ENCODE results near the gene INSL3. TPM values are rescaled to one million over a fixed set of nuclear protein-coding genes. Genes with fewer than 3 reads are reported as not detected.
"Not testable (repeated sequence)": the region's sequence is repeated elsewhere in the genome, so short reads cannot be mapped to it uniquely, and the experiment has no call there.

Gene INSL3
- total RNA-seq, 1 donor from 2014 or later, result not detected

DNA sequence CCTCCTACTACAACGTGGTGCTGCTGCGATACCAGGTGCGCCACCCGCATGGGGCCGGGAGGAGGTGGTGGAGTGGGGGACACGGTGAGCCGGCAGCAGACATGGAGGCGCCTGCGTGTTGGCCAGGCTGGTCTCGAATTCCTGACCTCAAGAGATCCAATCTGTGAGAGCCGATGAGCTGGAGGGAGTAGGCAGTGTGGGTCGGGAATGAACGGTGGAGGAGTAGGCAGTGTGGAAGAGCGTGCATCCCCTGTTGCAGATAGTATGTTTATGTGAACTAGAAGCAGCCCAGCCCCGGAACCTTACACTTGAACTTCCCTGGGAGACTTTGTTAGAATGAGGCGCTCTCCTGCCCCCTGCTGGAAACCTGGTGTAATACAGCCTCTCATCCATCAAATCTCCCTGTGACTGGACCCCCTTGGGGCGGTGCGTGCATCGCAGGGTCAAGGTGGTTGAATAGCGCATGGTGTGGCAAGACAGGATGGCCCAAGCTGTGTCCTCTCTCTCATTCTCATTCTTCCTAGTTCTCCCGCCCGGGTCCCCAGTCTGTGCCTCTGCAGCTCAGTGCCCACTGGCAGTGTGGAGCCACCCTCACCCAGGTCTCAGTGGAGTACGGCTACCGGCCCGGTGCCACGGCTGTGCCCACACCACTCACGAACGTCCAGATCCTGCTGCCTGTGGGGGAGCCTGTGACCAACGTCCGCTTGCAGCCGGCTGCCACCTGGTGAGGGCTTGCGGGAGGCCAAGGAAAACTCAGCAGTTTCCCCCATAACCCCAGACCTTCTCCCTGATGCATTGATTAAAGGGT, 36.9 kb downstream of the INSL3 start:
- DNase-seq (ENCODE audit: low spot score), result peak; percentile 61

GRCh38 chr19:17783721-17784120, 37.6 kb downstream of the INSL3 start:
- not testable (repeated sequence) for DNase-seq (ENCODE audit: low spot score)

DNA sequence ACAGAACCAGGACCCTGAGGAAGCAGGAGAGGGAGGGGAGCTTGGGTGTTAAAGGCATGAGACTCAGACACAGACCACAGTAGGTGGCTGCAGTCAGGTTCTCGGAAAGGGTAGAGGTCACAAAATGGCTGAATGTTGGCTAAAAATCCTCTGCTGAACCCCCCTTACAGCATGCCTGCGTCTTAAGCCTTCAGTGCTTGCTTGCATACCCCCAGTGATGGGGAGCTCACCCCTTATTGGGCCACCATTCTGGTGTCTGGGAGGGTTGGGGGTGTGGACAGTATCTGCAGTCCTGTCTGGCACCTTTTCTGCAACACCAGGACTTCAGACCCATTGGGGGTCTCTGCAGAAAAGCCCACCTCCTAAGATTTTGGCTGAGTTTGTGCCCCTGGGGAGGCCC, 40.5 kb downstream of the INSL3 start:
- no peak for DNase-seq (ENCODE audit: low spot score)

GRCh38 chr19:17778968-17779929, 42.1 kb downstream of the INSL3 start:
- peak; percentile 33 for DNase-seq (ENCODE audit: low spot score)

DNA sequence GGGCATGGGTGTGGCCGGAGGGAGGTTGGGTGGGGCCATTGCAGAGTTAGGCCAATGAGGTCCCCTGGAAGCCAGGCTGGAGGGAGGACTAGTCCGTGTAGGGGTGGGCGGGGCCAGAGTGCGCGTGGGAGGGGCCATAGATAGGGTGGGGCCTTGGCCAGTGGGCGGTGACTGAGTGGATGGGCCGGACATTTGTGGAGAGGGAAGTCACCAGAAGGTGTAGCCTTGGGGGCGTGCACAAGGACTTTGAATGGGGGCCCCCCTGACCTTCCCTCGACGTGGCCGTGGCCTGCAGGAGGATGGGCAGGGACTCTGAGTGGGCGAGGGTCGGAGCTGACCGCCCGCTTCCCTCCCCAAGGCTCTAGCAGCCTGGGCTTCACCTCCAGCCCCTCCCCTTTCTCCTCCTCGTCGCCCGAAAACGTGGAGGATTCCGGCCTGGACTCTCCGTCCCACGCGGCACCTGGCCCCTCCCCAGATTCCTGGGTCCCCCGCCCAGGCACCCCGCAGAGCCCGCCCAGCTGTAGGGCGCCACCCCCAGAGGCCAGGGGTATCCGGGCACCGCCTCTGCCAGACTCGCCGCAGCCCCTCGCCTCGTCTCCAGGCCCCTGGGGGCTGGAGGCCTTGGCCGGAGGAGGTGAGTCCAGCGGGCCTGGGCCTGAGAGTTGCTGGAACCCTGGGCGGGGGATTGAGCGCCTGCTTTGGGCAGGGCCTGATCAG, 42.9 kb downstream of the INSL3 start:
- no peak for DNase-seq (ENCODE audit: low spot score)

DNA sequence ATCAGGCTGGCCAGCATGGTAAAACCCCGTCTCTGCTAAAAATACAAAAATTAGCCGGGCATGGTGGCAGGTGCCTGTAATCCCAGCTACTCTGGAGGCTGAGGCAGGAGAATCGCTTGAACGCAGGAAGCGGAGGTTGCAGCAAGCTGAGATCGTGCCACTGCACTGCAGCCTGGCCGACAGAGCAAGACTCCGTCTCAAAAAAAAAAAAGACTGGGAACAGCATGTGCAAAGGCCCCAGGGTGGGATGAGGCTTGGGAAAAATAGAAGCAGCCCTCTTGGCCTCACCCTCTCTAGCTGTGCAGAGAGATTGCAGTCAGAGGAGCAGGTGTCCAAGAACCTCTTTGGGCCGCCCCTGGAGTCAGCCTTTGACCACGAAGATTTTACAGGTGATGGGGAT, 43.5 kb downstream of the INSL3 start:
- not testable (repeated sequence) for DNase-seq (ENCODE audit: low spot score)

GRCh38 chr19:17775991-17776803, 45.1 kb downstream of the INSL3 start:
- DNase-seq (ENCODE audit: low spot score), result no peak

GRCh38 chr19:17775245-17775927, 45.9 kb downstream of the INSL3 start:
- no peak for DNase-seq (ENCODE audit: low spot score)

GRCh38 chr19:17772172-17772571, 49.1 kb downstream of the INSL3 start:
- DNase-seq (ENCODE audit: low spot score), result no peak

DNA sequence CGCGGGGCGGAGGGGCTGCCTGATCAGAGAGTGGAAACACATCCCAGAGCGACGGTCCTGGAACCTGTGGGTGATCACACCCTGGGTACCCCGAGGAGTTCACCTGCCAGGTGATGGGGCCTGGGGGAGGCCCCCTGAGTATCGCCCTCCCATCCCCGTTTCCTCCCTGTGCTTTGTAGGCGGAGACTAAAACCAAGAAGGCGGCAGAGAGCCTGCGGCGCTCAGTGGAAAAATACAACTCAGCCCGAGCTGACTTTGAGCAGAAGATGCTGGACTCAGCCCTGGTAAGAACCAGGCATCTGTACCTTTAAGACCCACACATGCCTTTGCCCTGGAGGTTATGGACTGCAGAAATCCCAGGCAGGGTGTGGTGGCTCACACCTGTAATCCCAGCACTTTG, 50.7 kb downstream of the INSL3 start:
- DNase-seq (ENCODE audit: low spot score), result no peak

GRCh38 chr19:17767559-17767958, 53.8 kb downstream of the INSL3 start:
- DNase-seq (ENCODE audit: low spot score), result no peak

- peak; percentile 69 for DNase-seq (ENCODE audit: low spot score)
These were observed 54.7 kb downstream of the INSL3 start for GRCh38 chr19:17766543-17767131.

Other genes starting within 250 kb of the INSL3 start
- 0.48 TPM for gene UNC13A, start 133.2 kb downstream of the INSL3 start, total RNA-seq (ENCODE audit: insufficient read depth, low replicate concordance)
- gene MAP1S, start 102.0 kb downstream of the INSL3 start, total RNA-seq (ENCODE audit: insufficient read depth, low replicate concordance), result 10.4 TPM
- gene FCHO1, start 70.0 kb downstream of the INSL3 start, total RNA-seq (ENCODE audit: insufficient read depth, low replicate concordance), result 16.1 TPM
- gene B3GNT3, start 26.4 kb downstream of the INSL3 start, total RNA-seq (ENCODE audit: insufficient read depth, low replicate concordance), result 0.72 TPM
- 32.7 TPM for gene JAK3, start 26.5 kb upstream of the INSL3 start, total RNA-seq (ENCODE audit: insufficient read depth, low replicate concordance)
- 957 TPM for gene RPL18A, start 38.4 kb upstream of the INSL3 start, total RNA-seq (ENCODE audit: insufficient read depth, low replicate concordance)
- not detected for gene SLC5A5, start 50.4 kb upstream of the INSL3 start, total RNA-seq (ENCODE audit: insufficient read depth, low replicate concordance)
- gene CCDC124, start 111.5 kb upstream of the INSL3 start, total RNA-seq (ENCODE audit: insufficient read depth, low replicate concordance), result 11.8 TPM
- 0.48 TPM for gene KCNN1, start 145.6 kb upstream of the INSL3 start, total RNA-seq (ENCODE audit: insufficient read depth, low replicate concordance)
- 6.3 TPM for gene ARRDC2, start 186.7 kb upstream of the INSL3 start, total RNA-seq (ENCODE audit: insufficient read depth, low replicate concordance)